GM18868 (cell line): ENCODE measurements around the gene ACSM2A.
"Not testable (repeated sequence)": the region's sequence is repeated elsewhere in the genome, so short reads cannot be mapped to it uniquely, and the experiment has no call there.

Source experiments
- ATAC-seq: cut with Tn5 transposase; IDR thresholded peaks from one replicate; pipeline ENCODE4 v1.9.1; 2021; ENCODE audit warnings: mild to moderate bottlenecking, moderate library complexity; ENCODE audit not compliant: unreplicated experiment

ACSM2A gene

GRCh38 chr16:20451364-20451763 is at the start of gene ACSM2A:
ACSM2A (plus strand) TSS chr16:20451521; CDS start chr16:20460115, 8,594 bp downstream.
- not testable (repeated sequence) for ATAC-seq

- no peak for ATAC-seq
Observed at GRCh38 chr16:20402651-20403050, 48.7 kb upstream of the ACSM2A start.

GRCh38 chr16:20404637-20405036 is 46.7 kb upstream of the ACSM2A start, which contains the start of gene PDILT:
PDILT (minus strand) TSS chr16:20404737; CDS start chr16:20399300, 5,437 bp downstream.
- no peak for ATAC-seq

- ATAC-seq, result peak; percentile 50
Observed at GRCh38 chr16:20409398-20410120, 41.8 kb upstream of the ACSM2A start, which contains the start of gene ACSM5. ACSM5 (plus strand) TSS chr16:20409534; CDS start chr16:20411485, 1,951 bp downstream.

- ATAC-seq, result peak; percentile 70
Observed at GRCh38 chr16:20410121-20410723, 41.1 kb upstream of the ACSM2A start.

GRCh38 chr16:20411055-20411454 is 40.3 kb upstream of the ACSM2A start:
- ATAC-seq, result no peak

GRCh38 chr16:20415541-20415940 is 35.8 kb upstream of the ACSM2A start:
- no peak for ATAC-seq

- not testable (repeated sequence) for ATAC-seq
Observed at GRCh38 chr16:20419093-20419492, 32.2 kb upstream of the ACSM2A start.

GRCh38 chr16:20421748-20422147 is 29.6 kb upstream of the ACSM2A start:
- not testable (repeated sequence) for ATAC-seq

- not testable (repeated sequence) for ATAC-seq
Observed at GRCh38 chr16:20423772-20424128, 27.6 kb upstream of the ACSM2A start.

GRCh38 chr16:20424129-20424866 is 27.0 kb upstream of the ACSM2A start:
- ATAC-seq, result no peak

GRCh38 chr16:20427401-20427797 is 23.9 kb upstream of the ACSM2A start:
- not testable (repeated sequence) for ATAC-seq

- not testable (repeated sequence) for ATAC-seq
Observed at GRCh38 chr16:20429499-20429898, 21.8 kb upstream of the ACSM2A start.

GRCh38 chr16:20430480-20430879 is 20.8 kb upstream of the ACSM2A start:
- ATAC-seq, result not testable (repeated sequence)

GRCh38 chr16:20430948-20431347 is 20.4 kb upstream of the ACSM2A start:
- no peak for ATAC-seq

- not testable (repeated sequence) for ATAC-seq
Observed at GRCh38 chr16:20438950-20439349, 12.4 kb upstream of the ACSM2A start.

GRCh38 chr16:20439820-20440231 is 11.5 kb upstream of the ACSM2A start:
- not testable (repeated sequence) for ATAC-seq

- not testable (repeated sequence) for ATAC-seq
Observed at GRCh38 chr16:20440731-20441130, 10.6 kb upstream of the ACSM2A start.

GRCh38 chr16:20441191-20441590 is 10.1 kb upstream of the ACSM2A start:
- no peak for ATAC-seq

GRCh38 chr16:20441859-20442258 is 9.5 kb upstream of the ACSM2A start:
- ATAC-seq, result not testable (repeated sequence)

GRCh38 chr16:20446652-20447393 is 4.5 kb upstream of the ACSM2A start:
- ATAC-seq, result not testable (repeated sequence)
